HepG2 (cell line): Measurements from ENCODE around the gene TBX21. TPM values are rescaled to one million over a fixed set of nuclear protein-coding genes. Genes with fewer than 3 reads are reported as not detected.

Experiments
- EZH2 ChIP-seq: conservative IDR thresholded peaks from 2 replicates; pipeline ENCODE4 v1.6.1; 2012; ENCODE audit warnings: mild to moderate bottlenecking, low read depth, low read length, moderate library complexity
- HNRNPL ChIP-seq: fragments of 200-400 bp; formaldehyde crosslinking; IDR thresholded peaks from 2 replicates; pipeline ENCODE4 v1.6.1; 2017; ENCODE audit warnings: mild to moderate bottlenecking, low read depth, low read length
- IKZF1 ChIP-seq: fragments of 450-650 bp; IDR thresholded peaks from 2 replicates; pipeline ENCODE4 v1.7.1; 2016
- JUNB ChIP-seq: sonication (generic); formaldehyde crosslinking; IDR thresholded peaks from 2 replicates; pipeline ENCODE4 v1.8.0; 2022; ENCODE audit warnings: missing genetic modification reagents, mild to moderate bottlenecking, borderline replicate concordance
- KDM5B ChIP-seq: sonication (generic); formaldehyde crosslinking; IDR thresholded peaks from 2 replicates; pipeline ENCODE4 v1.4.0; 2020; ENCODE audit warnings: missing genetic modification reagents, mild to moderate bottlenecking, borderline replicate concordance
- SIN3B ChIP-seq: fragments of 150-350 bp; IDR thresholded peaks from 2 replicates; pipeline ENCODE4 v1.6.1; 2014; ENCODE audit warnings: low read length
- TCF12 ChIP-seq, 2 experiments: fragments of 450-650 bp in 1 of 2; sonication (generic) in 1 of 2; formaldehyde crosslinking in 1 of 2; IDR thresholded peaks; 2 replicates each; pipeline versions ENCODE4 v1.6.1 to v1.8.0; 2017 to 2022; ENCODE audit warnings: antibody characterized with exemption in 1 of 2, mild to moderate bottlenecking in 1 of 2, missing genetic modification reagents in 1 of 2, moderate library complexity in 1 of 2
- ZBTB33 ChIP-seq: sonication (generic); formaldehyde crosslinking; IDR thresholded peaks from 2 replicates; pipeline ENCODE4 v1.4.0; 2020; ENCODE audit warnings: missing genetic modification reagents
- ZNF30 ChIP-seq: sonication (generic); formaldehyde crosslinking; IDR thresholded peaks from 2 replicates; pipeline ENCODE4 v1.5.0; 2020; ENCODE audit warnings: mild to moderate bottlenecking, missing genetic modification reagents
- ZNF496 ChIP-seq: sonication (generic); formaldehyde crosslinking; IDR thresholded peaks from 2 replicates; pipeline ENCODE4 v1.8.1; 2023; ENCODE audit warnings: mild to moderate bottlenecking, moderate library complexity, missing genetic modification reagents; ENCODE audit not compliant: insufficient replicate concordance
- ZNF775 ChIP-seq: sonication (generic); formaldehyde crosslinking; IDR thresholded peaks from 2 replicates; pipeline ENCODE4 v1.4.0; 2020; ENCODE audit warnings: missing genetic modification reagents, mild to moderate bottlenecking, moderate library complexity, borderline replicate concordance
- ZNF83 ChIP-seq: sonication (generic); formaldehyde crosslinking; IDR thresholded peaks from 2 replicates; pipeline ENCODE4 v1.4.0; 2020; ENCODE audit warnings: missing genetic modification reagents, mild to moderate bottlenecking, borderline replicate concordance
- polyA plus RNA-seq, 8 experiments: library from polyadenylated mRNA; depleted of rRNA in 3 of 8; stranded (reverse) in 7 of 8; unstranded in 1 of 8; fragments of >200 nt; fragmentation: Illumina TruSeq in 4 of 8; extraction: Trizol in 4 of 8; gene quantifications; 2 replicates each; pipeline versions ENCODE4 v1.2.1 to v1.2.3, GENCODE V29; 2011 to 2016; ENCODE audit warnings: low read depth in 4 of 8, missing spikeins in 1 of 8, mixed read lengths in 1 of 8; ENCODE audit not compliant: insufficient read depth in 1 of 8
- total RNA-seq, 5 experiments: library from RNA; depleted of rRNA; stranded (reverse); fragments of >200 nt; fragmentation: Illumina TruSeq; extraction: Trizol; gene quantifications; 2 replicates each; pipeline ENCODE4 v1.2.3, GENCODE V29; 2016; ENCODE audit warnings: low read depth in 1 of 5
- TF ChIP-seq, protein P1 (sequence below): sonication (generic); formaldehyde crosslinking; IDR thresholded peaks from 2 replicates; pipeline ENCODE4 v1.4.0; 2020; ENCODE audit warnings: missing genetic modification reagents
- TF ChIP-seq, protein P2 (sequence below): sonication (generic); formaldehyde crosslinking; IDR thresholded peaks from 2 replicates; pipeline ENCODE4 v1.4.0; 2020; ENCODE audit warnings: missing genetic modification reagents, borderline replicate concordance
- TF ChIP-seq, protein P3 (sequence below): sonication (generic); formaldehyde crosslinking; IDR thresholded peaks from 2 replicates; pipeline ENCODE4 v1.8.1; 2023; ENCODE audit warnings: mild to moderate bottlenecking, missing genetic modification reagents

The TBX21 gene
- total and polyA plus RNA-seq, 2 of the 13 experiments (the other 11 are each of a cell fraction or from before 2014, with no cell fraction given), result not detected

DNA sequence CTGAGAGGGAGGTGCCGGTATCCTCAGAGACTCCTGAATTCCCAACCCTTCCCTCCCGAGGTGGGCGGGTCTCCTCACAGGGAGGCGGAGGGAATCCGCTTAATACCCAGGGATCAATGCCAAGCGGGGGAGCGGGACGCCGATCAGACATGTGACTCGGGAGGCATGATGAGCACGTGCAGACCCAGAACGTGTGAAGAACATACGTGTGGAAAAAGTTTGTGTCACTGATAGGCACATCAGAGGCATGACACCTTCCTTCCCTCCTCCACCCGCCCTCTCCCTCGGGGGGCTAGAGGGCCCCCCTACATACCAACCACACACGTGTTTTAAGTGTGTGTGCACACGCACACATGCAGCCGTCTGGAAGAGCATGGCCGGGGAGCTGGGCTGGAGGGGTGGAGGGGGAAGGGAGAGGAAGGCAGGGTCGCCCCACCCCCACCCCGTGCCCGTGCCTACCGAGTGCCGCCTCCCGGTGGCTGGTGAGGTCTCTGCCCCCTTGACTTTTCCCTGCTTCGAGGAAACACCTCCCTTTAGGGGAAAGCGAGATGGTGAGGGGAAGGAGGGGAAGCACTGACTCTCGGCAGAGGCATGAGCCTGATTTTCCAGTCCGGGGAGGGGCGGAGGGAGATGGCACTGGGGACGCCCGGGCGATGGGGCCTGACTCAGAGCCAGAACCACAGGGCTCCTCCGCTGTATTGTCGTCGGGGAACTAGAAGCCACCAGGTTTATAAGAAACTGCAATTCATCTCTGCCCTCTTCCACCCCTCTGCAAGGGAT lies 12.1 kb upstream of the TBX21 start (continued):
- TF ChIP-seq, protein P1, sequence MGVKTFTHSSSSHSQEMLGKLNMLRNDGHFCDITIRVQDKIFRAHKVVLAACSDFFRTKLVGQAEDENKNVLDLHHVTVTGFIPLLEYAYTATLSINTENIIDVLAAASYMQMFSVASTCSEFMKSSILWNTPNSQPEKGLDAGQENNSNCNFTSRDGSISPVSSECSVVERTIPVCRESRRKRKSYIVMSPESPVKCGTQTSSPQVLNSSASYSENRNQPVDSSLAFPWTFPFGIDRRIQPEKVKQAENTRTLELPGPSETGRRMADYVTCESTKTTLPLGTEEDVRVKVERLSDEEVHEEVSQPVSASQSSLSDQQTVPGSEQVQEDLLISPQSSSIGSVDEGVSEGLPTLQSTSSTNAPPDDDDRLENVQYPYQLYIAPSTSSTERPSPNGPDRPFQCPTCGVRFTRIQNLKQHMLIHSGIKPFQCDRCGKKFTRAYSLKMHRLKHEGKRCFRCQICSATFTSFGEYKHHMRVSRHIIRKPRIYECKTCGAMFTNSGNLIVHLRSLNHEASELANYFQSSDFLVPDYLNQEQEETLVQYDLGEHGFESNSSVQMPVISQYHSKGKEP (CRISPR knock-in tag), result no peak
- TF ChIP-seq KDM5B (CRISPR knock-in tag) (0 out of 2 replicates have a peak, but pooled peaks have one; percentile 51), HNRNPL (peak; percentile 68; the same call in 1 of the 2 replicates), ZNF83 (CRISPR knock-in tag) (no peak), EZH2 (peak; percentile 73), ZNF775 (no peak), ZNF496 (CRISPR knock-in tag) (no peak), ZNF30 (CRISPR knock-in tag) (no peak), SIN3B (no peak), JUNB (no peak), IKZF1 (no peak), ZBTB33 (CRISPR knock-in tag) (peak; percentile 48; the same call in 1 of the 2 replicates), TCF12 (IDR thresholded peaks at IDR 0.05) (no peak), TCF12 (CRISPR knock-in tag; IDR thresholded peaks at IDR 0.05) (no peak)
- TF ChIP-seq, protein P2, sequence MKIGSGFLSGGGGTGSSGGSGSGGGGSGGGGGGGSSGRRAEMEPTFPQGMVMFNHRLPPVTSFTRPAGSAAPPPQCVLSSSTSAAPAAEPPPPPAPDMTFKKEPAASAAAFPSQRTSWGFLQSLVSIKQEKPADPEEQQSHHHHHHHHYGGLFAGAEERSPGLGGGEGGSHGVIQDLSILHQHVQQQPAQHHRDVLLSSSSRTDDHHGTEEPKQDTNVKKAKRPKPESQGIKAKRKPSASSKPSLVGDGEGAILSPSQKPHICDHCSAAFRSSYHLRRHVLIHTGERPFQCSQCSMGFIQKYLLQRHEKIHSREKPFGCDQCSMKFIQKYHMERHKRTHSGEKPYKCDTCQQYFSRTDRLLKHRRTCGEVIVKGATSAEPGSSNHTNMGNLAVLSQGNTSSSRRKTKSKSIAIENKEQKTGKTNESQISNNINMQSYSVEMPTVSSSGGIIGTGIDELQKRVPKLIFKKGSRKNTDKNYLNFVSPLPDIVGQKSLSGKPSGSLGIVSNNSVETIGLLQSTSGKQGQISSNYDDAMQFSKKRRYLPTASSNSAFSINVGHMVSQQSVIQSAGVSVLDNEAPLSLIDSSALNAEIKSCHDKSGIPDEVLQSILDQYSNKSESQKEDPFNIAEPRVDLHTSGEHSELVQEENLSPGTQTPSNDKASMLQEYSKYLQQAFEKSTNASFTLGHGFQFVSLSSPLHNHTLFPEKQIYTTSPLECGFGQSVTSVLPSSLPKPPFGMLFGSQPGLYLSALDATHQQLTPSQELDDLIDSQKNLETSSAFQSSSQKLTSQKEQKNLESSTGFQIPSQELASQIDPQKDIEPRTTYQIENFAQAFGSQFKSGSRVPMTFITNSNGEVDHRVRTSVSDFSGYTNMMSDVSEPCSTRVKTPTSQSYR (CRISPR knock-in tag), result peak; percentile 68; the same call in 1 of the 2 replicates
- TF ChIP-seq, protein P3, sequence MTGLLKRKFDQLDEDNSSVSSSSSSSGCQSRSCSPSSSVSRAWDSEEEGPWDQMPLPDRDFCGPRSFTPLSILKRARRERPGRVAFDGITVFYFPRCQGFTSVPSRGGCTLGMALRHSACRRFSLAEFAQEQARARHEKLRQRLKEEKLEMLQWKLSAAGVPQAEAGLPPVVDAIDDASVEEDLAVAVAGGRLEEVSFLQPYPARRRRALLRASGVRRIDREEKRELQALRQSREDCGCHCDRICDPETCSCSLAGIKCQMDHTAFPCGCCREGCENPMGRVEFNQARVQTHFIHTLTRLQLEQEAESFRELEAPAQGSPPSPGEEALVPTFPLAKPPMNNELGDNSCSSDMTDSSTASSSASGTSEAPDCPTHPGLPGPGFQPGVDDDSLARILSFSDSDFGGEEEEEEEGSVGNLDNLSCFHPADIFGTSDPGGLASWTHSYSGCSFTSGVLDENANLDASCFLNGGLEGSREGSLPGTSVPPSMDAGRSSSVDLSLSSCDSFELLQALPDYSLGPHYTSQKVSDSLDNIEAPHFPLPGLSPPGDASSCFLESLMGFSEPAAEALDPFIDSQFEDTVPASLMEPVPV (CRISPR knock-in tag), result 0 out of 2 replicates have a peak, but pooled peaks have one; percentile 16
